ENCODE data around the gene GGTA1.
"Not testable (repeated sequence)": the region's sequence is repeated elsewhere in the genome, so short reads cannot be mapped to it uniquely, and the experiment has no call there.

The GGTA1 gene

DNA sequence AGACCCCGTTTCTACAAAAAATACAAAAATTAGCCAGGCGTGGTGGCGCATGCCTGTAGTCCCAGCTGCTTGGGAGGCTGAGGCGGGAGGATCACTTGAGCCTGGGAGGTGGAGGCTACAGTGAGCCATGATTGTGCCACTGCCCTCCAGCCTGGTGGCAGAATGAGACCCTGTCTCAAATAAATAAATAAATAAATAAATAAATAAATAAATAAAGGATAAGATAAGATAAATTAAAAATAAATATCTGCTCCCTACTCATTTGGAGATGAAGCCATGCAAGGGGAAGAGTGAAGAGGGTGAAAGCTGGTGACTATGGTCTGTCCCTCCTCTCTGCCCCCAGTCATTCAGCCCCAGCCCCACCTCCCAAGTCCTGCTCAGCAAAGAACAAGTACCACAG lies 41.2 kb downstream of the GGTA1 start:
- not testable (repeated sequence) for DNase-seq (ENCODE audit: low read depth)

DNA sequence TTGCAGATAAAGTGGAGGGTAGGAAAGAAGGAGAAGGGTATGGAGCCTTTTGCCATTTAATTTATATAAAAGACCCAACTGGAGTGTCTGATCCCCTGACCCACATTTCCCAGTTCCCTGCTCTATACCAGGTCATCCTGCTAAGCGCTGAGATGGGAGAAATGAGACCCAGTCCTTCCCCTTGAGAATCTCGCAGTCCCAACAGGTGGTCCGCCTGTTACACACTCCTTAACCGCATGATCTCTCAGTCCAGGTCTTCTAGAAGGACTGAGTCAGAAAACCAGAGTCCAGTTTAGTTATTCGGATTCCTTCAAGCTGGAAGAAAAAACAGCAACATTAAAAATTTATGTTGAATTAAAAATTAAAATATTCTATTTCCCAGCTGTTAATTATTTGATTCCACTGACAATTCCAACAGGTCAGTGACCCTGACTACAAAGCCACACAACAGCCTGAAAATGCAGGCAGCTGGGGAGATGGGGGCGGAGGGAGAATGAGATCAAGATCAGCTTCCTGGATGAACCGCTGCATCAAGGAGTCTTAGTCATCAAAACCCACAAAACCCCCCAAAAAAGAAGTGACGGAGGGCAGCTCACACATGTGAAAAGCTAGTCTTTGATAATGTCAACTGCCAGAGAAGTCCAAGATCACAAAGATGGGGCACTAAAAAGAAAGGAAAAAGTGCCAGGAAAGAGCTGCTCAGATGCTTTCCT lies 44.0 kb downstream of the GGTA1 start:
- peak; percentile 12 for DNase-seq (ENCODE audit: low read depth)

GRCh38 chr9:121454972-121455371 lies 44.7 kb downstream of the GGTA1 start:
- no peak for DNase-seq (ENCODE audit: low read depth)

DNA sequence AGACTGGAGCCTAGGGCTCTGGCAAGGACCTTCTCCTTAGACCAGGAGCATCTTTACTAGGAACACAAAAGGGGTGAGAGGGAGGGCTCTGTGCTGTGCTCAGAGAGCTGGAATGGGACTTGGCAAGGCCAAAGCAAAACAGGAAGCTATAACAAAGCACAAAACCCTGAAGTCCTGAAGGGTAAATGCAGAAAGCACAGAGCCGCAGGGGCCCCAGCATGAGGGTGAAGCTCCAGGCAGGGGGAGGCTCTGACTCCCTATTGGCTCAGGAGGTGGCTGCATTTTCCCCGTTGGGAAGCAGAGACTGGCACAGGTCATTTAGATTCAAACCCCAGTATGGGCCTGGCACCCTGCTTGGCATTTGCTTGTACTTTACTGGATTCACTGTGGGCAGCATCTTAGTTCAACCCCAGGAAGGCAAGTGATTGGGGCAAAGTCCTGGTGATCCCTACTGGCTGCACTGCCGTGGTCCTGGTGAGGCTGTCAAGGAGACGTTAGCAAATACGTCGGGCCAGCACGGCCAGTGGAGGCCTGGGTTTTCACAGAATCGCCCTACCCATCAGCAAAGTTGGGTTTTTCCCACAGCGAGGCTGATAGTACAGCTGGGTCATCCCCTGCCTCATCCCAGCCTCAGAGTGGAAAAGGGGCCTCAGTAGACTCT lies 46.3 kb downstream of the GGTA1 start:
- no peak for DNase-seq (ENCODE audit: low read depth)

GRCh38 chr9:121452085-121452484 lies 47.6 kb downstream of the GGTA1 start:
- no peak for DNase-seq (ENCODE audit: low read depth)

DNA sequence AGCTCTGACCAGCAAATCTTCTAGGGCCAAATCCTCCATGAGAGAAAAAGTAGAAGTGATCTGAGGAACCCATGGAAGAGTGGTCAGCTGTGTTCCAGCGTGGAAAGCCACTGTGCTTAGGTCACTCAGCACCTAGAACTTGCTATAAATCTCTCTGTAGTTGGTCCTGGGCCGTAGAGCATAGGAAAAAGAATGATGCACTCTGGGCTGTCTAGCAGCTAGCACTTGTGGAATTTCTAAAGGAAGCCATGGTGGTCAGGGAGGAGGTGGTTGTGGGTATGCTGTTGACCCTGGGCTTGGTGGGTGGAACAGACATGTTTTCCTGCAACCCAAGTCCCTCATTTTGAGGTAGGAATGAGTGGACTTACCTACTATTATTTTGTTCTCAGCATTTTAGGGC lies 48.1 kb downstream of the GGTA1 start:
- DNase-seq (ENCODE audit: low read depth): no peak

GRCh38 chr9:121450241-121450640 lies 49.4 kb downstream of the GGTA1 start:
- no peak for DNase-seq (ENCODE audit: low read depth)

DNA sequence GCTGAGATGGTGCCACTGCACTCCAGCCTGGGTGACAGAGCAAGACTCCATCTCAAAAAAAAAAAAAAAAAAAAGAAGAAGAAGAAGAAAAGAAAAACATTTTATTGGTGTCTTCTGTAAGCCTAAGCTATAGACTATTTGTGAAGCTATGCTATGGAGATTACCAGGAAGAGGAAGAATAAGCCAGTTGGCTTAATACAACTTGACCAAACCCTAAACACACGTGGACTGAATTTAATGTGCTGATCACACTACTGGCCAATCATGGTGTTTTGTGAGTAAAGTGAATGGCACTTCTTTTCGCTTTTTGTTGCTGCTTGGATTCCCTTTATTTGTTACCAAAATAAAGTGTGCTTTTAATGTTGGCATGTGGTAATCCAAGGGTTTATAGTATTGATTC lies 49.9 kb downstream of the GGTA1 start:
- DNase-seq (ENCODE audit: low read depth): no peak

DNA sequence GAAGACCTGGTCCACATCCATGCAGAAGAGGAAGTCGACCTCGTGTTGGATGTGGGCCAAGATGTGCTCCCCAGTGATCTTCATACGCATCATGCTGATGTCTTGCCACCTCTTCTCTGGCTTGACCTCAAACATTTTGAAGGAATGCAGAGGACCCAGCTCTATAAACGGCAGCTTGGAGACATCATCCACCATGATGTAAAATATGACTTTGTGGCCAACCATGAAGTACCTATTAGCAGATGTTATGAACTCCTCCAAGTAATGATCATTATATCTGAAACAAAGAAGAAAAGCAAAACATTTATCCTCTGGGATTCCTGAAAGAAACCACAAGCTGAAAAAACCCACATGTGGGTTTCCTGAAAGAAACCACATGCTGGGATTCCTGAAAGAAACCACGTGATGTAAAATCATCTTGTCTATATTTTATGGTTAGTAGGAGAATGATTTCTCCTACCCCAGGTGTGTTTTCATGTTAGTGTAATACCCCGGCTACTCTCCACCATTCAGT lies 52.3 kb downstream of the GGTA1 start:
- no peak for DNase-seq (ENCODE audit: low read depth)

- DNase-seq (ENCODE audit: low read depth): no peak
These were observed 53.7 kb downstream of the GGTA1 start for GRCh38 chr9:121445986-121446385.

DNA sequence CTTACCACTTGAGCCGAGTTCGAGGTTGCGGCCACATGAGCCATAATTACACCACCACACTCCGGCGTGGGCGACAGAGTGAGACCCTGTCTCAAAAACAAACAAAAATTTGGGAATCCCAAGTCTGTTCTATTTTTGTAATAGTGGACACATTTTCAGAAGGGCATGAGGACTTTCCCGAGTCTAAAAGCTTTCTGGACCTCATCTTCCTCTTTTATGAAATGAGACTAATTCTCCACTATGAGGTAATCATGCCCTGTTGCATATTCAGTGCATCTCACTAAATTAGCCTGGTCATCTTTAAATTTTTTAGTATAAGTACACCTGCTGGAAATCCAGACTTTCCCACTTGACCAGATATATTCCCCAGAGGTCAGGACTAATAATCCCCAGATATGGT lies 55.7 kb downstream of the GGTA1 start:
- no peak for DNase-seq (ENCODE audit: low read depth)

DNA sequence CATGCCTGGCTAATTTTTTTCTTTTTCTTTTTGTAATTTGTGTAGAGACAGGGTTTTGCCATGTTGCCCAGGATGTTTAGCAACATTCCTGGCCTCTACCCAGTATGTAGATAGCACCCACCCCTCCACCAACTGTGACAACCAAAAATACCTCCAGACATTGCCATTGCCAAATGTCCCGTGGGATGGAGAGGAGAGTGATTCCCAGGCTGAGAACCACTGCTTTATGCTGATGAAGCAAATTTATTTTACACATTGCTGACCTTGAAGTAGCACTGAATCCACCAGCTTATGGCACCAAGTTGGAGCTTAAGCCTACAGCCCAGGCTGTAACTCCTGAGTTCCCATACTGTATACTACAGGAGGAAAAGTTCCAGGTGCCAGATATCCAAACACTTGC lies 58.5 kb downstream of the GGTA1 start:
- no peak for DNase-seq (ENCODE audit: low read depth)

GRCh38 chr9:121439711-121440664 lies 59.7 kb downstream of the GGTA1 start:
- no peak for DNase-seq (ENCODE audit: low read depth)

GRCh38 chr9:121439016-121439415 lies 60.6 kb downstream of the GGTA1 start:
- DNase-seq (ENCODE audit: low read depth): no peak

DNA sequence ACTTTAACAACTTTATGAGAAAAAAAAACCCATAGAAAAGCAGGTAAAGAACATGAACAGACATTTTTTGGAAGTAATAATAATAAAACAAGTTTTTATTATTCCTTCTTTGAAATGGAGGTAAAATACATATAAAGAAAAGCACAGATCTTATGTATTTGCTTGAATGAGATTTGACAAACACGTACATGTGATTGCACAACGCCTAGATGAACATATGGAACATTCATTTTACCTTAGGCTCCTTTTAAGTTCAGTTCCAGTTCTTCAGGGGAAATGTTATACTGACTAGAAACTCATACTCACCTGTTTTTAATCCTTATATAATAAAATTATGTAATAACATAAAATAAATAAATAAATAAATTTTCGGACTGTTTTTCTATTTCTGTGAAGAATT lies 61.8 kb downstream of the GGTA1 start:
- no peak for DNase-seq (ENCODE audit: low read depth)

DNA sequence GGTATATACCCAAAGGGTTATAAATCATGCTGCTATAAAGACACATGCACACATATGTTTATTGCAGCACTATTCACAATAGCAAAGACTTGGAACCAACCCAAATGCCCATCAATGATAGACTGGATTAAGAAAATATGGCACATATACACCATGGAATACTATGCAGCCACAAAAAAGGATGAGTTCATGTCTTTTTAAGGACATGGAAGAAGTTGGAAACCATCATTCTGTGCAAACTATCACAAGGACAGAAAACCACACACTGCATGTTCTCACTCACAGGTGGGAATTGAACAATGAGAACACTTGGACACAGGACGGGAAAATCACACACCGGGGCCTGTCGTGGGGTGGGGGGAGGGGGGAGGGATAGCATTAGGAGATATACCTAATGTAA lies 62.6 kb downstream of the GGTA1 start:
- not testable (repeated sequence) for DNase-seq (ENCODE audit: low read depth)

- DNase-seq (ENCODE audit: low read depth): no peak
These were observed 64.7 kb downstream of the GGTA1 start for GRCh38 chr9:121434969-121435368.

DNA sequence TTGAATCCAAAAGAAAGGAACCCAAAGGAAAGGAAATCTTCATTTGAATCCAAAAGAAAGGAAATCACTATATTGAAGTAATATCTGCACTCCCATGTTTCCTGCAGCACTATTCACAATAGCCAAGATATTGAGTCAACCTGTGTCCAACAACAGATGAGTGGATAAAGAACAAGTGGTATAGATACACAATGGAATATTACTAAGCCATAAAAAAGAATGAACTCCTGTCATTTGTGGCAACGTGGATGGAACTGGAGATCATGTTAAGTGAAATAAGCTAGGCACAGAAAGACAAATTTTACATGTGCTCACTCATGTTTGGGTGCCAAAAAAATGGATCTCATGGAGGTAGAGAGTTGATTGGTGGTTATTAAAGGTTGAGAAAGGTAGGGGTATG lies 71.7 kb downstream of the GGTA1 start:
- DNase-seq (ENCODE audit: low read depth): no peak

DNA sequence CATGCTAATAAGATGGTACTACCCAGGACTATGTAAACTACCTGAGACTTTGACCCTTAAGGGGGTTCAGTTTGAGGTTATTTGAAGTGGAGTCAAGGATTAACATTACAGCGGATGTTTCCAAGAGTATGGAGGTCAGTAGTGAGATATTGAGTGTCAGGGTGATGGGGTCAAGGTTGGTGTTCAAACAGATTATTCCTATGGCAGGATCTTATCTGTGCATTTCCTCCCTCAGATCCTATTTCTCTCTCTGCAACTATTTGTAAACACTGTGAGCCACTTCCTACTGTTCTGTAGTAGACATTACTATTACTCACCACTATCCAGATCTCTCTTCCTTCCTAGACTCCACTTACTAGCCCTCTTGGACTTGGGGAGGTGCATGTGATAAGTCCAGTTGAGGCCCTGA lies 75.6 kb downstream of the GGTA1 start:
- no peak for DNase-seq (ENCODE audit: low read depth)

- no peak for DNase-seq (ENCODE audit: low read depth)
These were observed 87.7 kb downstream of the GGTA1 start for GRCh38 chr9:121411993-121412392.

DNA sequence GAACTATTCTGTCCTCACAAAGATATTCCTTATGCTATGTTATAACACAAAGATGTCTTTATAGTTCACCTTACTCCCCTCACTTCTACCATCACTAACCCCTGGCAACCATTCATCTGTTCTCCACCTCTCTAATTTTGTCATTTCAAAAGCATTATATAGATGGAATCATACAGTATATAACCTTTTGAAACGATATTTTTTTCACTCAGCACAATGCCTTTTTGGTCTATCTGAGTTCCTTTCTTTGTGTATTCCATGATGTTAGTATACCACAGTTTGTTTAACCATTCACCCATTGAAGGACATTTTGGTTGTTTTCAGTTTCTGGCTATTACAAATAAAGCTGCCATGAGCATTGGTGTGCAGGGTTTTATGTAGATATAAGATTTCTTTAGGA lies 93.7 kb downstream of the GGTA1 start:
- DNase-seq (ENCODE audit: low read depth): no peak

Data from activated gamma-delta T cell treated with anti-CD3 and anti-CD28 coated beads, Interleukin-2, amount 50 U/mL, for 16 hours (primary cell).